H9 (cell line): ENCODE data around the gene PGAM1. TPM values are rescaled to one million over a fixed set of nuclear protein-coding genes. Genes with fewer than 3 reads are reported as not detected.

Experiments
- DNase-seq: peaks from one replicate; pipeline ENCODE4 v3.0.0-alpha.2; 2017
- H2AFZ ChIP-seq: one replicate; pipeline ENCODE4 v1.6.1; 2013; ENCODE audit warnings: mild to moderate bottlenecking, low read length, control low read depth, moderate library complexity
- H2AK5ac ChIP-seq: 2 replicates; pipeline ENCODE4 v1.6.1; 2013; ENCODE audit warnings: low read length, control low read depth, mixed read lengths; ENCODE audit not compliant: insufficient read length
- H2BK120ac ChIP-seq: one replicate; pipeline ENCODE4 v1.6.1; 2013; ENCODE audit warnings: low read depth, mild to moderate bottlenecking, low read length, control low read depth, inconsistent platforms; ENCODE audit not compliant: poor library complexity, severe bottlenecking
- H2BK12ac ChIP-seq: 2 replicates; pipeline ENCODE4 v1.6.1; 2013; ENCODE audit warnings: low read length, control low read depth, mixed read lengths, low read depth; ENCODE audit not compliant: insufficient read length
- H2BK15ac ChIP-seq: 2 replicates; pipeline ENCODE4 v1.6.1; 2013; ENCODE audit warnings: low read depth, low read length, control low read depth
- H2BK20ac ChIP-seq: one replicate; pipeline ENCODE4 v1.6.1; 2013; ENCODE audit warnings: low read depth, mild to moderate bottlenecking, low read length, control low read depth, inconsistent platforms; ENCODE audit not compliant: poor library complexity, severe bottlenecking
- H2BK5ac ChIP-seq: 2 replicates; pipeline ENCODE4 v1.6.1; 2013; ENCODE audit warnings: low read length, control low read depth, mixed read lengths; ENCODE audit not compliant: insufficient read length
- H3K14ac ChIP-seq: 2 replicates; pipeline ENCODE4 v1.6.1; 2013; ENCODE audit warnings: low read length, control low read depth; ENCODE audit not compliant: insufficient read depth
- H3K18ac ChIP-seq: 2 replicates; pipeline ENCODE4 v1.6.1; 2013; ENCODE audit warnings: low read depth, mild to moderate bottlenecking, mixed read lengths, low read length, control low read depth; ENCODE audit not compliant: insufficient read length
- H3K23ac ChIP-seq: 2 replicates; pipeline ENCODE4 v1.6.1; 2013; ENCODE audit warnings: low read length, control low read depth, mixed read lengths, low read depth; ENCODE audit not compliant: insufficient read length
- H3K23me2 ChIP-seq: 2 replicates; pipeline ENCODE4 v1.6.1; 2013; ENCODE audit warnings: low read depth, mild to moderate bottlenecking, mixed read lengths, low read length, control low read depth; ENCODE audit not compliant: insufficient read length, poor library complexity, severe bottlenecking
- H3K27ac ChIP-seq: 2 replicates; pipeline ENCODE4 v1.5.1; 2013; ENCODE audit warnings: low read length, control low read depth, mixed read lengths, low read depth; ENCODE audit not compliant: insufficient read length
- H3K27me3 ChIP-seq: 2 replicates; pipeline ENCODE4 v1.6.1; 2013; ENCODE audit warnings: low read length, control low read depth, inconsistent platforms; ENCODE audit not compliant: insufficient read depth
- H3K4ac ChIP-seq: 2 replicates; pipeline ENCODE4 v1.6.1; 2013; ENCODE audit warnings: low read depth, mild to moderate bottlenecking, control low read depth, inconsistent platforms, low read length, moderate library complexity
- H3K4me1 ChIP-seq: 2 replicates; pipeline ENCODE4 v1.6.1; 2013; ENCODE audit warnings: low read length, control low read depth, inconsistent platforms; ENCODE audit not compliant: insufficient read depth
- H3K4me2 ChIP-seq: 2 replicates; pipeline ENCODE4 v1.6.1; 2013; ENCODE audit warnings: low read length, control low read depth, mixed read lengths; ENCODE audit not compliant: insufficient read length, insufficient read depth
- H3K56ac ChIP-seq: 2 replicates; pipeline ENCODE4 v1.6.1; 2013; ENCODE audit warnings: low read depth, mild to moderate bottlenecking, mixed read lengths, low read length, control low read depth; ENCODE audit not compliant: insufficient read length
- H3K79me1 ChIP-seq: 2 replicates; pipeline ENCODE4 v1.6.1; 2013; ENCODE audit warnings: low read depth, mild to moderate bottlenecking, moderate library complexity, low read length, control low read depth, inconsistent platforms; ENCODE audit not compliant: insufficient read depth, poor library complexity, severe bottlenecking
- H3K79me2 ChIP-seq: 2 replicates; pipeline ENCODE4 v1.6.1; 2013; ENCODE audit warnings: low read length, control low read depth, inconsistent platforms; ENCODE audit not compliant: insufficient read depth
- H3K9ac ChIP-seq: 2 replicates; pipeline ENCODE4 v1.6.1; 2013; ENCODE audit warnings: low read length, control low read depth, mixed read lengths; ENCODE audit not compliant: insufficient read length; ENCODE audit errors: extremely low read depth
- H3K9me3 ChIP-seq: one replicate; pipeline ENCODE4 v1.6.1; 2013; ENCODE audit warnings: low read depth, low read length, inconsistent platforms; ENCODE audit not compliant: control insufficient read depth
- H3T11ph ChIP-seq: one replicate; pipeline ENCODE4 v1.6.1; 2013; ENCODE audit warnings: mild to moderate bottlenecking, low read length, control low read depth, inconsistent platforms
- H4K20me1 ChIP-seq: one replicate; pipeline ENCODE4 v1.6.1; 2013; ENCODE audit not compliant: control insufficient read depth, insufficient read length, insufficient read depth
- H4K5ac ChIP-seq: 2 replicates; pipeline ENCODE4 v1.6.1; 2013; ENCODE audit warnings: low read depth, mild to moderate bottlenecking, mixed read lengths, low read length, control low read depth; ENCODE audit not compliant: insufficient read length
- H4K8ac ChIP-seq: replicated peaks from 2 replicates; pipeline ENCODE4 v1.6.1; 2013; ENCODE audit warnings: low read length, control low read depth, mixed read lengths, low read depth; ENCODE audit not compliant: insufficient read length
- H4K91ac ChIP-seq: 2 replicates; pipeline ENCODE4 v1.6.1; 2013; ENCODE audit warnings: low read depth, mild to moderate bottlenecking, moderate library complexity, mixed read lengths, low read length, control low read depth; ENCODE audit not compliant: insufficient read length
- H3K27ac Mint-ChIP-seq, 3 experiments: 2 replicates in 2 of 3; 3 replicates in 1 of 3; pipeline ENCODE4 v1.8.0; 2020 to 2021; ENCODE audit warnings: mixed read lengths in 3 of 3, mild to moderate bottlenecking in 1 of 3, moderate library complexity in 1 of 3
- H3K27me3 Mint-ChIP-seq: 2 replicates; pipeline ENCODE4 v1.8.0; 2021; ENCODE audit warnings: low read depth, mild to moderate bottlenecking, moderate library complexity, mixed read lengths
- H3K36me3 Mint-ChIP-seq, 3 experiments: 2 replicates in 2 of 3; 3 replicates in 1 of 3; pipeline ENCODE4 v1.8.0; 2020 to 2021; ENCODE audit warnings: low read depth in 3 of 3, mixed read lengths in 3 of 3; ENCODE audit not compliant: insufficient read depth in 1 of 3
- H3K4me1 Mint-ChIP-seq, 2 experiments: 2 replicates each; pipeline ENCODE4 v1.8.0; 2020; ENCODE audit warnings: mixed read lengths in 2 of 2
- H3K4me3 Mint-ChIP-seq, 2 experiments: 2 replicates in 1 of 2; 3 replicates in 1 of 2; pipeline ENCODE4 v1.8.0; 2020 to 2021; ENCODE audit warnings: mild to moderate bottlenecking in 2 of 2, mixed read lengths in 2 of 2, moderate library complexity in 1 of 2
- H3K9me3 Mint-ChIP-seq, 2 experiments: 2 replicates in 1 of 2; 3 replicates in 1 of 2; pipeline ENCODE4 v1.8.0; 2020; ENCODE audit warnings: mild to moderate bottlenecking in 2 of 2, mixed read lengths in 2 of 2, moderate library complexity in 1 of 2
- WGBS: extraction: QIAGEN DNeasy Blood & Tissue Kit; methylation state at CpG from one replicate; pipeline ENCODE4 v1.1.7; 2013; ENCODE audit warnings: missing lambda C conversion rate, low lambda C conversion rate, mixed read lengths; ENCODE audit not compliant: insufficient read length; ENCODE audit errors: extremely low coverage; 5-methylcytosine and 5-hydroxymethylcytosine counted together
- total RNA-seq: library from RNA; stranded (reverse); gene quantifications from 2 replicates; pipeline ENCODE4 v1.2.1, GENCODE V29; 2021
- TF ChIP-seq, protein P1 (sequence below): fragments of 200-600 bp; sonication (generic); conservative IDR thresholded peaks from 3 replicates; pipeline ENCODE4 v1.8.0; 2021; ENCODE audit warnings: antibody characterized with exemption, mild to moderate bottlenecking

PGAM1 gene
- total RNA-seq, 1 experiment from 2014 or later: 932 TPM

GRCh38 chr10:97465982-97466381, 40.0 kb downstream of the PGAM1 start:
- no peak overlapping the region for H3T11ph ChIP-seq
- no peak overlapping the region for H3K14ac ChIP-seq
- H4K91ac ChIP-seq: no peak overlapping the region
- no peak overlapping the region for H3K4me2 ChIP-seq
- H2BK20ac ChIP-seq: no peak overlapping the region
- H3K27me3 ChIP-seq: no peaks in the 10 kb centered on the region
- H3K18ac ChIP-seq: no peak overlapping the region
- no peak overlapping the region for H3K9ac ChIP-seq
- no peak overlapping the region for H3K4ac ChIP-seq
- no peak overlapping the region for H2BK15ac ChIP-seq
- H2AFZ ChIP-seq: no peak overlapping the region
- no peaks in the 10 kb centered on the region for H3K9me3 Mint-ChIP-seq
- no peaks in the 10 kb centered on the region for H4K20me1 ChIP-seq
- no peak overlapping the region for H3K4me3 Mint-ChIP-seq
- no peak overlapping the region for H2BK5ac ChIP-seq
- peaks cover 33 to 90% (median 72%) of the 10 kb centered on the region in 3 experiments for H3K36me3 Mint-ChIP-seq
- no peaks in the 10 kb centered on the region for H3K9me3 ChIP-seq
- no peak overlapping the region for H3K56ac ChIP-seq
- no peaks in the 10 kb centered on the region for H3K23me2 ChIP-seq
- no peaks in the 10 kb centered on the region for H3K4me1 Mint-ChIP-seq
- H2BK12ac ChIP-seq: no peak overlapping the region
- no peaks in the 10 kb centered on the region for H3K4me1 ChIP-seq
- no peak overlapping the region for H2AK5ac ChIP-seq
- H4K8ac ChIP-seq: no peak overlapping the region
- H3K27me3 Mint-ChIP-seq: no peaks in the 10 kb centered on the region
- H2BK120ac ChIP-seq: no peak overlapping the region
- TF ChIP-seq, protein P1, sequence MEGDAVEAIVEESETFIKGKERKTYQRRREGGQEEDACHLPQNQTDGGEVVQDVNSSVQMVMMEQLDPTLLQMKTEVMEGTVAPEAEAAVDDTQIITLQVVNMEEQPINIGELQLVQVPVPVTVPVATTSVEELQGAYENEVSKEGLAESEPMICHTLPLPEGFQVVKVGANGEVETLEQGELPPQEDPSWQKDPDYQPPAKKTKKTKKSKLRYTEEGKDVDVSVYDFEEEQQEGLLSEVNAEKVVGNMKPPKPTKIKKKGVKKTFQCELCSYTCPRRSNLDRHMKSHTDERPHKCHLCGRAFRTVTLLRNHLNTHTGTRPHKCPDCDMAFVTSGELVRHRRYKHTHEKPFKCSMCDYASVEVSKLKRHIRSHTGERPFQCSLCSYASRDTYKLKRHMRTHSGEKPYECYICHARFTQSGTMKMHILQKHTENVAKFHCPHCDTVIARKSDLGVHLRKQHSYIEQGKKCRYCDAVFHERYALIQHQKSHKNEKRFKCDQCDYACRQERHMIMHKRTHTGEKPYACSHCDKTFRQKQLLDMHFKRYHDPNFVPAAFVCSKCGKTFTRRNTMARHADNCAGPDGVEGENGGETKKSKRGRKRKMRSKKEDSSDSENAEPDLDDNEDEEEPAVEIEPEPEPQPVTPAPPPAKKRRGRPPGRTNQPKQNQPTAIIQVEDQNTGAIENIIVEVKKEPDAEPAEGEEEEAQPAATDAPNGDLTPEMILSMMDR: no peak
- H3K79me2 ChIP-seq: no peaks in the 10 kb centered on the region
- H3K27ac Mint-ChIP-seq: no peak overlapping the region
- H3K27ac ChIP-seq: no peak overlapping the region
- no peak overlapping the region for H4K5ac ChIP-seq
- no peak overlapping the region for H3K23ac ChIP-seq
- no CpG with 5 or more reads among the region's 7 CpGs for WGBS
- DNase-seq: no peak
- no peaks in the 10 kb centered on the region for H3K79me1 ChIP-seq
